ENCODE results near the gene MTPN.

DNA sequence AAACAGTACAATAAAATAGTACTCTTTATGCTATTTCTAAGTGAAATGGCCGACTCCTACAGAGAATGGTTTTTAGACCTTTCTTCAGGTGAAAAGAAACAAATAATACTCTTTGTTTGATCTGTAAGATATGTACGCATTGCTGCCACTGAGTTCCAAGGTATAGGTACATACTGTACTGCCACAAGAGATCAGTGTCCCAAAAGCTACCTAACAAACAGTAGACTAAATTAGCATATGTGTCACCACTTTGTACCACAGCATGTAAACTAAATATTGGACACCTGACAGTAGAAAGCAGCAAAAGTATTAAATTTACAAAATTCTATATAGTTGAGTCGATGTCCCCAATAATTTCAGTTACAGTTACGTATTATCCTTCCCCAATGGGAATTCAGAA is 14.4 kb downstream of the MTPN start:
- TF ChIP-seq, protein P1, sequence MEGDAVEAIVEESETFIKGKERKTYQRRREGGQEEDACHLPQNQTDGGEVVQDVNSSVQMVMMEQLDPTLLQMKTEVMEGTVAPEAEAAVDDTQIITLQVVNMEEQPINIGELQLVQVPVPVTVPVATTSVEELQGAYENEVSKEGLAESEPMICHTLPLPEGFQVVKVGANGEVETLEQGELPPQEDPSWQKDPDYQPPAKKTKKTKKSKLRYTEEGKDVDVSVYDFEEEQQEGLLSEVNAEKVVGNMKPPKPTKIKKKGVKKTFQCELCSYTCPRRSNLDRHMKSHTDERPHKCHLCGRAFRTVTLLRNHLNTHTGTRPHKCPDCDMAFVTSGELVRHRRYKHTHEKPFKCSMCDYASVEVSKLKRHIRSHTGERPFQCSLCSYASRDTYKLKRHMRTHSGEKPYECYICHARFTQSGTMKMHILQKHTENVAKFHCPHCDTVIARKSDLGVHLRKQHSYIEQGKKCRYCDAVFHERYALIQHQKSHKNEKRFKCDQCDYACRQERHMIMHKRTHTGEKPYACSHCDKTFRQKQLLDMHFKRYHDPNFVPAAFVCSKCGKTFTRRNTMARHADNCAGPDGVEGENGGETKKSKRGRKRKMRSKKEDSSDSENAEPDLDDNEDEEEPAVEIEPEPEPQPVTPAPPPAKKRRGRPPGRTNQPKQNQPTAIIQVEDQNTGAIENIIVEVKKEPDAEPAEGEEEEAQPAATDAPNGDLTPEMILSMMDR (IDR thresholded peaks at IDR 0.05 in 4 of 5, conservative IDR thresholded peaks at IDR 0.05 in 1 of 5): no peak
- no peak for TF ChIP-seq POLR2A (IDR thresholded peaks at IDR 0.05)

All from gastrocnemius medialis (tissue), 4 donors.